GM12878 (cell line): ENCODE measurements around the gene CNOT10. TPM values are rescaled to one million over a fixed set of nuclear protein-coding genes. Genes with fewer than 3 reads are reported as not detected.

Experiments used
- ATAC-seq: fragments of 200-7000 bp; cut with Tn5 transposase; 3 replicates; pipeline ENCODE4 v1.9.1; 2020; ENCODE audit warnings: mild to moderate bottlenecking, moderate library complexity
- BruUV-seq: library from RNA; stranded (reverse); fragments of 400-500 nt; replicated peaks from 2 replicates; lab custom pipeline; 2021; lab: Mats Ljungman, UMichigan
- CTCF ChIA-PET: fragments of 300-600 bp; sonication (Branson Sonifier 250); formaldehyde crosslinking; extraction: SDS; loops from one replicate; lab custom pipeline; 2021; ENCODE audit warnings: inconsistent platforms; lab: Yijun Ruan, JAX
- POLR2A ChIA-PET: fragments of 350-600 bp; formaldehyde crosslinking; extraction: SDS; loops from one replicate; lab custom pipeline; 2021; ENCODE audit warnings: inconsistent platforms; lab: Charles Lee
- RAD21 ChIA-PET: fragments of 300-600 bp; sonication (Branson Sonifier 250); formaldehyde crosslinking; loops from one replicate; lab custom pipeline; 2023; ENCODE audit warnings: antibody characterized with exemption; ENCODE audit not compliant: unreplicated experiment; lab: Charles Lee
- SMC1A ChIA-PET: fragments of 300-600 bp; sonication (Branson Sonifier 250); formaldehyde crosslinking; loops from one replicate; lab custom pipeline; 2023; ENCODE audit not compliant: unreplicated experiment, uncharacterized antibody; lab: Charles Lee
- DNase-seq: peaks from one replicate; pipeline ENCODE4 v3.0.0-alpha.2; 2011; ENCODE audit warnings: low read depth, low spot score
- FAIRE-seq: peaks from 3 replicates; lab custom pipeline; 2011; peaks lifted over from hg19 to GRCh38; lab: Jason Lieb, UNC
- H2AFZ ChIP-seq: 2 replicates; pipeline ENCODE4 v1.6.0; 2011; ENCODE audit warnings: low read depth, low read length, control low read depth; ENCODE audit not compliant: control insufficient read depth
- H3K27ac ChIP-seq: 2 replicates; pipeline ENCODE4 v1.5.1; 2011; ENCODE audit warnings: control low read depth; ENCODE audit not compliant: control insufficient read depth, insufficient read depth
- H3K27me3 ChIP-seq, 2 experiments: replicated peaks in 1 of 2; 2 replicates each; pipeline versions ENCODE4 v1.6.0 to v1.6.1; 2011; ENCODE audit warnings: low read length in 1 of 2; ENCODE audit not compliant: control insufficient read depth in 2 of 2, insufficient read depth in 2 of 2
- H3K36me3 ChIP-seq, 2 experiments: 2 replicates each; pipeline ENCODE4 v1.5.1; 2011; ENCODE audit warnings: low read length in 1 of 2; ENCODE audit not compliant: control insufficient read depth in 2 of 2, insufficient read depth in 2 of 2
- H3K4me1 ChIP-seq: 2 replicates; pipeline ENCODE4 v1.6.1; 2011; ENCODE audit warnings: mild to moderate bottlenecking, low read length, moderate library complexity, mixed read lengths; ENCODE audit not compliant: control insufficient read depth, insufficient read depth
- H3K4me2 ChIP-seq: 2 replicates; pipeline ENCODE4 v1.6.0; 2011; ENCODE audit warnings: control low read depth; ENCODE audit not compliant: control insufficient read depth, insufficient read depth
- H3K4me3 ChIP-seq: fragments of 200-600 bp; sonication (generic); 2 replicates; pipeline ENCODE4 v1.5.1; 2016
- H3K79me2 ChIP-seq: 2 replicates; pipeline ENCODE4 v1.6.0; 2011; ENCODE audit warnings: low read length; ENCODE audit not compliant: control insufficient read depth, insufficient read depth
- H3K9ac ChIP-seq: 2 replicates; pipeline ENCODE4 v1.8.0; 2011; ENCODE audit warnings: low read length, control low read depth, mixed read lengths; ENCODE audit not compliant: control insufficient read depth, insufficient read depth
- H3K9me3 ChIP-seq: replicated peaks from 3 replicates; pipeline ENCODE4 v1.5.1; 2011; ENCODE audit warnings: mild to moderate bottlenecking, low read length; ENCODE audit not compliant: control insufficient read depth, insufficient read depth
- H4K20me1 ChIP-seq: 2 replicates; pipeline ENCODE4 v1.6.0; 2011; ENCODE audit not compliant: control insufficient read depth, insufficient read depth
- BCL11A ChIP-seq: IDR thresholded peaks from 2 replicates; pipeline ENCODE4 v1.6.1; 2011; ENCODE audit warnings: low read depth, low read length
- CBX3 ChIP-seq: fragments of 200-600 bp; sonication (generic); IDR thresholded peaks from 2 replicates; pipeline ENCODE4 v1.6.1; 2016; ENCODE audit warnings: low read depth, borderline replicate concordance
- CREM ChIP-seq: IDR thresholded peaks from 2 replicates; pipeline ENCODE4 v1.6.1; 2014; ENCODE audit warnings: antibody characterized with exemption, low read depth
- DPF2 ChIP-seq: fragments of 450-650 bp; IDR thresholded peaks from 2 replicates; pipeline ENCODE4 v1.6.1; 2017; ENCODE audit warnings: mild to moderate bottlenecking
- EP300 ChIP-seq, 2 experiments: fragments of 150-350 bp in 1 of 2; IDR thresholded peaks; 2 replicates each; pipeline ENCODE4 v1.6.1; 2011 to 2012; ENCODE audit warnings: low read depth in 2 of 2, low read length in 2 of 2, borderline replicate concordance in 1 of 2, improper control_type of control experiment in 1 of 2, inconsistent platforms in 1 of 2; ENCODE audit not compliant: control insufficient read depth in 1 of 2
- ESRRA ChIP-seq: IDR thresholded peaks from 2 replicates; pipeline ENCODE4 v1.6.1; 2012; ENCODE audit warnings: mild to moderate bottlenecking, low read length, improper control_type of control experiment
- EZH2 ChIP-seq: IDR thresholded peaks from 2 replicates; pipeline ENCODE4 v1.6.1; 2012; ENCODE audit warnings: low read depth, mild to moderate bottlenecking, control low read depth, inconsistent platforms, low read length, borderline replicate concordance; ENCODE audit not compliant: control insufficient read depth
- FOXM1 ChIP-seq: IDR thresholded peaks from 2 replicates; pipeline ENCODE4 v1.6.1; 2012; ENCODE audit warnings: low read depth, mild to moderate bottlenecking, inconsistent platforms, low read length, moderate library complexity
- GABPA ChIP-seq: IDR thresholded peaks from 2 replicates; pipeline ENCODE4 v1.6.1; 2014; ENCODE audit warnings: antibody characterized with exemption, low read depth, mild to moderate bottlenecking, inconsistent platforms
- MEF2A ChIP-seq: IDR thresholded peaks from 2 replicates; pipeline ENCODE4 v1.6.1; 2011; ENCODE audit warnings: low read depth, mild to moderate bottlenecking, low read length, moderate library complexity; ENCODE audit not compliant: insufficient read depth
- MEF2B ChIP-seq: fragments of 450-650 bp; IDR thresholded peaks from 2 replicates; pipeline ENCODE4 v1.6.1; 2018; ENCODE audit warnings: mild to moderate bottlenecking, moderate library complexity; ENCODE audit not compliant: partially characterized antibody, poor library complexity, severe bottlenecking
- MXI1 ChIP-seq: fragments of 150-350 bp; IDR thresholded peaks from 2 replicates; pipeline ENCODE4 v1.6.1; 2011; ENCODE audit warnings: low read depth, mild to moderate bottlenecking, inconsistent platforms, low read length, improper control_type of control experiment
- NR2C2 ChIP-seq: IDR thresholded peaks from 2 replicates; pipeline ENCODE4 v1.6.1; 2011; ENCODE audit warnings: borderline replicate concordance, low read depth; ENCODE audit not compliant: control insufficient read depth, insufficient read length
- PAX5 ChIP-seq: IDR thresholded peaks from 2 replicates; pipeline ENCODE4 v1.6.1; 2011; ENCODE audit warnings: low read depth, low read length, borderline replicate concordance
- SMAD5 ChIP-seq: IDR thresholded peaks from 2 replicates; pipeline ENCODE4 v1.6.1; 2016; ENCODE audit warnings: antibody characterized with exemption, low read depth
- SP1 ChIP-seq: IDR thresholded peaks from one replicate; pipeline ENCODE4 v1.6.1; 2011; ENCODE audit warnings: low read depth, low read length
- ZNF24 ChIP-seq: fragments of 450-650 bp; IDR thresholded peaks from 2 replicates; pipeline ENCODE4 v1.6.1; 2017; ENCODE audit warnings: antibody characterized with exemption, mild to moderate bottlenecking
- ZNF384 ChIP-seq: IDR thresholded peaks from 2 replicates; pipeline ENCODE4 v1.6.1; 2012; ENCODE audit warnings: low read depth, mild to moderate bottlenecking, low read length, improper control_type of control experiment, borderline replicate concordance
- ZZZ3 ChIP-seq: IDR thresholded peaks from 2 replicates; pipeline ENCODE4 v1.6.1; 2011; ENCODE audit warnings: low read depth; ENCODE audit not compliant: control insufficient read depth, insufficient read length
- WGBS: methylation state at CpG from one replicate; pipeline ENCODE4 v1.1.6; 2016; ENCODE audit warnings: low lambda C conversion rate; ENCODE audit not compliant: insufficient replicate concordance, insufficient coverage; ENCODE audit errors: missing lambda C conversion rate; 5-methylcytosine and 5-hydroxymethylcytosine counted together
- in situ Hi-C: fragments of 300-500 bp; cut with MboI; formaldehyde crosslinking; loops from 9 replicates; pipeline ENCODE4 v1.14.3; 2018; ENCODE audit warnings: mixed read lengths
- intact Hi-C: fragments of 100-400 bp; cut with micrococcal nuclease; formaldehyde crosslinking; loops from one replicate; pipeline ENCODE4 v1.14.2; 2022; ENCODE audit not compliant: unreplicated experiment
- polyA plus RNA-seq, 11 experiments: library from polyadenylated mRNA; depleted of rRNA in 4 of 11; unstranded in 6 of 11; stranded (reverse) in 5 of 11; fragments of >200 nt; fragmentation: Nextera tagmentation in 4 of 11; fragmentation: Illumina TruSeq in 1 of 11; extraction: Ambion mirVana in 4 of 11; extraction: Trizol in 1 of 11; gene quantifications; 1 replicate in 1 of 11; 2 replicates in 10 of 11; pipeline versions ENCODE4 v1.2.1 to v1.2.3, GENCODE V29; 2011 to 2016; ENCODE audit warnings: inconsistent platforms in 2 of 11, missing spikeins in 2 of 11, low read depth in 1 of 11
- total RNA-seq, 4 experiments: library from RNA; depleted of rRNA in 3 of 4; stranded (reverse); fragments of >200 nt in 3 of 4; fragmentation: Illumina TruSeq in 1 of 4; extraction: Trizol in 1 of 4; gene quantifications; 2 replicates each; pipeline versions ENCODE4 v1.2.1 to v1.2.3, GENCODE V29; 2013 to 2021
- TF ChIP-seq, protein P1 (sequence below): IDR thresholded peaks from 2 replicates; pipeline ENCODE4 v1.6.1; 2012; ENCODE audit warnings: low read length, inconsistent platforms

The CNOT10 gene
- total and polyA plus RNA-seq, 10 of the 15 experiments (the other 5 are each of a cell fraction or from before 2014, with no cell fraction given): 18.2 to 51.9 (median 45.5) TPM

DNA sequence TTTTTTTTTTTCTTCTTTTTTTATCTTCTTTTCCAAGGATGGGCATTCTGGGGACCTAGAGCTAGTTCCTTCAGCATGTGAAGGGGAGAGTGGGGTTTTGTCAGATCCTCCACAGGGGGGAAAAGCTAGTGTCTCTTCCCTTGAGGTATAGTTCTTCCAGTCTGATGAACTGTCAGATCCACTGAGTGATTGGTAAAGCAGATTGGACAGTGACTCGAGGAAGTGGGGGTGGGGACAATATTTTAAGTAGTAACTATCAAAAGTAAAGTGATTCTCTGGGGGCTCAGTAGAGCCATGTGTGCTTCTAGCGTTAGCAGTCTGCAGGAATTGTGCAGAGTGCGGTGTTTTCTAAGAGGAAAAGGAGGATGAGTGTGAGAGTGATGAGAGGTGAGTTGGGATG lies 70.8 kb downstream of the CNOT10 start:
- intact Hi-C loops: no loop called here
- ATAC-seq (no peak), DNase-seq (no peak), FAIRE-seq (no peak)
- H3K79me2 ChIP-seq: no peaks in the 10 kb centered on the region
- no TSS peak for BruUV-seq
- peaks cover 0 to 10% of the 10 kb centered on the region in 2 experiments; a peak in 2 of 4 replicates for H3K36me3 ChIP-seq
- H3K9me3 ChIP-seq: no peaks in the 10 kb centered on the region
- no peak for TF ChIP-seq SP1
- TF ChIP-seq, protein P1, sequence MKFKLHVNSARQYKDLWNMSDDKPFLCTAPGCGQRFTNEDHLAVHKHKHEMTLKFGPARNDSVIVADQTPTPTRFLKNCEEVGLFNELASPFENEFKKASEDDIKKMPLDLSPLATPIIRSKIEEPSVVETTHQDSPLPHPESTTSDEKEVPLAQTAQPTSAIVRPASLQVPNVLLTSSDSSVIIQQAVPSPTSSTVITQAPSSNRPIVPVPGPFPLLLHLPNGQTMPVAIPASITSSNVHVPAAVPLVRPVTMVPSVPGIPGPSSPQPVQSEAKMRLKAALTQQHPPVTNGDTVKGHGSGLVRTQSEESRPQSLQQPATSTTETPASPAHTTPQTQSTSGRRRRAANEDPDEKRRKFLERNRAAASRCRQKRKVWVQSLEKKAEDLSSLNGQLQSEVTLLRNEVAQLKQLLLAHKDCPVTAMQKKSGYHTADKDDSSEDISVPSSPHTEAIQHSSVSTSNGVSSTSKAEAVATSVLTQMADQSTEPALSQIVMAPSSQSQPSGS: no peak
- TF ChIP-seq ZNF384: no peak
- TF ChIP-seq SMAD5: no peak
- TF ChIP-seq ZZZ3: no peak
- no peak for TF ChIP-seq ZNF24
- TF ChIP-seq FOXM1: no peak
- TF ChIP-seq GABPA: no peak
- no peak for TF ChIP-seq ESRRA
- TF ChIP-seq NR2C2: no peak
- TF ChIP-seq BCL11A: no peak
- TF ChIP-seq EP300 (IDR thresholded peaks at IDR 0.05; ENCODE audit: borderline replicate concordance in 1 of 2, control insufficient read depth in 1 of 2, low read depth in 2 of 2, low read length in 2 of 2): no peak
- TF ChIP-seq MXI1: no peak
- TF ChIP-seq PAX5: no peak
- TF ChIP-seq MEF2A: no peak
- no peak for TF ChIP-seq CREM
- no peak for TF ChIP-seq EZH2
- no peak for TF ChIP-seq MEF2B
- no peak for TF ChIP-seq DPF2
- TF ChIP-seq CBX3: no peak
- no peak overlapping the region for H3K4me2 ChIP-seq
- RAD21 ChIA-PET: no interaction called here
- no peak overlapping the region for H2AFZ ChIP-seq
- H3K9ac ChIP-seq: no peak overlapping the region
- H3K4me1 ChIP-seq: no peaks in the 10 kb centered on the region
- in situ Hi-C loops: no loop called here
- no peaks in the 10 kb centered on the region for H3K27me3 ChIP-seq
- H4K20me1 ChIP-seq: no peaks in the 10 kb centered on the region
- WGBS: 65% methylated on average over 3 of the region's 3 CpGs
- no peak overlapping the region for H3K4me3 ChIP-seq
- POLR2A ChIA-PET: no interaction called here
- SMC1A ChIA-PET: no interaction called here
- H3K27ac ChIP-seq: no peak overlapping the region
- CTCF ChIA-PET: interaction anchor here (1.0 kb wide), 1 partner anchor 18 kb away, joined by 3 read pairs; no protein-coding TSS in a partner anchor
